Peyer's patch (tissue), 4 donors: ENCODE data around the gene EPB41L4A.

Experiments
- CTCF ChIP-seq, 6 experiments: fragments of 450-650 bp in 4 of 6; fragments of 200-600 bp in 2 of 6; sonication (generic) in 1 of 6; IDR thresholded peaks; one replicate each; pipeline ENCODE4 v1.5.1; 2017 to 2019; ENCODE audit warnings: antibody characterized with exemption in 6 of 6, mild to moderate bottlenecking in 3 of 6, moderate library complexity in 1 of 6
- POLR2A ChIP-seq, 2 donors: fragments of 450-650 bp; IDR thresholded peaks; one replicate each; pipeline ENCODE4 v1.5.1; 2017; ENCODE audit warnings: antibody characterized with exemption in 2 of 2, mild to moderate bottlenecking in 2 of 2, moderate library complexity in 2 of 2

GRCh38 chr5:112294126-112294525 is 125.0 kb downstream of the EPB41L4A start:
- TF ChIP-seq CTCF (IDR thresholded peaks at IDR 0.05) = no peak
- TF ChIP-seq POLR2A (IDR thresholded peaks at IDR 0.05) = no peak
